Motor neuron (in vitro differentiated cells): ENCODE measurements around the gene OR1M1. TPM values are rescaled to one million over a fixed set of nuclear protein-coding genes. Genes with fewer than 3 reads are reported as not detected.
A peak's percentile ranks its signal among the peaks of the same experiment; 100 is the strongest.
"Not testable (repeated sequence)": the region's sequence is repeated elsewhere in the genome, so short reads cannot be mapped to it uniquely, and the experiment has no call there.

ENCODE experiments used
- ATAC-seq, 8 experiments: fragments of 200-7000 bp; cut with Tn5 transposase; replicated peaks in 6 of 8; 2 replicates each; pipeline ENCODE4 v1.8.0; 2021; ENCODE audit warnings: mild to moderate bottlenecking in 8 of 8, moderate library complexity in 8 of 8
- H3K27ac ChIP-seq, 2 donors: fragments of 250-450 bp; sonication (Bioruptor Pico); 2 replicates each; pipeline ENCODE4 v1.9.0; 2021; ENCODE audit warnings: antibody characterized with exemption in 2 of 2, mild to moderate bottlenecking in 2 of 2, moderate library complexity in 1 of 2
- H3K4me1 ChIP-seq, 2 donors: fragments of 250-450 bp; sonication (Bioruptor Pico); replicated peaks in 1 of 2; 2 replicates each; pipeline ENCODE4 v1.6.1; 2021; ENCODE audit warnings: antibody characterized with exemption in 2 of 2, mild to moderate bottlenecking in 2 of 2, moderate library complexity in 1 of 2
- H3K4me3 ChIP-seq, 5 donors: fragments of 250-450 bp; sonication (Bioruptor Pico); 2 replicates each; pipeline ENCODE4 v1.9.0; 2021; ENCODE audit warnings: antibody characterized with exemption in 5 of 5, mild to moderate bottlenecking in 5 of 5, moderate library complexity in 4 of 5
- WGBS, 10 experiments: fragments of 450-650 bp; shearing (Covaris generic); methylation state at CpG; one replicate each; pipeline ENCODE4 v1.0.0; 2022; 5-methylcytosine and 5-hydroxymethylcytosine counted together
- in situ Hi-C, 9 experiments: fragments of 400-800 bp; cut with MboI; loops; one replicate each; pipeline ENCODE4 v1.15.0; 2021; ENCODE audit warnings: low sequenced_read_pairs in 9 of 9, low pct_unique_long_range_greater_than_20kb in 2 of 9; ENCODE audit not compliant: unreplicated experiment in 9 of 9
- total RNA-seq, 8 experiments: library from RNA; unstranded; fragments of 300-600 nt; gene quantifications; 2 replicates each; pipeline versions ENCODE4 v1.2.3 to v1.2.4, GENCODE V29; 2022

OR1M1 gene
- total RNA-seq, 8 experiments from 2014 or later, result 0.15 to 0.76 (median 0.21) TPM; not detected in 4

DNA sequence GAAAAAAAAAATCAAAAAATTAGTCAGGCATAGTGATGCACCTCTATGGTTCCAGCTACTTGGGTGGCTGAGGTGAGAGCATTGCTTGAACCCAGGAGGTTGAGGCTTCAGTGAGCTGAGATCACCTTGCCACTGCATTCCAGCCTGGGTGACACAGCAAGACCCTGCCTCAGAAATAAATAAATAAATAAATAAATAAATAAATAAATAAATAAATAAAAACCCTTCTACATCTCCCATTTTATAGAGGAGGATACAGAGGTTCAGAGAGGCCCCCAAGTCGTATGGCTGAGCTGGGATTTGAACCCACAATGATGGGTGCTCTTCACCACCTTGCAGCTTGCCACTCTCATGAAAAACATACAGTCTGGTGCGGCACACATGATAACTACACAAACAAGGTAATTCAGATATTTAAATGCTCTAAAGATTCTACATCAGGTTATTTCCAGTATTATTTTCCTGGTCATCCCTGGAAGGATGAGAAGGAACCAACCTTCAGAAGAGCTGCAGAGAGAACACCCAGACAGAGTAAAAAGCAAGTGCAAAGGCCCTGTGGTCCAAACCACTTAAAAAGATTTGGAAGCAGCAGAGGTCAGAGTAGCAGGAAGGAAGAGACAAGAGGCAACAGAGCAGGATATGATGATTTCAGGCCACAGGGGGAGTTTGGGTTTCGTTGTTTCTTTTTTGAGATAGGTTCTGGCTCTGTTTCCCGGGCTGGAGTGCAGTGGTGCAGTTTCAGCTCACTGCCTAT, 29.2 kb upstream of the OR1M1 start:
- in situ Hi-C loops, result no loop called here
- WGBS, 10 experiments, result 0 to 90% (median 60%) methylated on average over 1 to 4 of the region's 4 CpGs; no CpG with 5 or more reads in 1 of the 10 experiments

DNA sequence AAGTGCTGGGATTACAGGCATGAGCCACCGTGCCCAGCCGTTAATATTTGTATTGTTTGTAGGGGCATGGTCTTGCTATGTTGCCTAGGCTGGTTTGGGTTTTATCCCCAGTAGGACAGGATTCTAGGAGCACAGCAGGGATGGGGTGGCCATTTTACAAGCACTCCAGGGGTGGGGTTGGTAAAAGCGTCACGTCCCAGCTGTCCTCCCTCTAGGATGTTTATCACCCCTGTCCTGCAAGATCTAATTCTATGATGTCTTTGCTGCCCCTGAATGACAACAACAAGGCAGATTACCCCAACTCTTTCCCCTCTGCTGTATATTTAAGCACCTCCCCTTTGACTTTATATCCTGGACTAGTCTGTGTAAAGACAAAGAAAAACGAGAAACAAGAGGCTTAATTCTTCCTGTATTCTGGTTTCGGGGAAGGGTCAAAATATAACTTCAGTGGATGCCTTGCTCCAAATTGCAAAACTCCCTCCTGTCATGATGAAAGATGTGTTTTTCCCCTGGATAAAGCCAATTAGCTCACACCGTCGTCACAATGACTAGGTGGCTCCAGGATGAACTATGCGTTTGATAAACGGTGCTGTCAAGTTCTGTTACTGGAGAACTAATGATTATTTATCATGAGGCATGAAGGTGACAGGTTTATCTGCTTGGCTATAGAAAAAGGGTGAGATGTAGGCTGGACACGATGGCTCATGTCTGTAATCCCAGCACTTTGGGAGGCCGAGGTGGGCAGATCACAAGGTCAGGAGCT, 27.8 kb upstream of the OR1M1 start:
- WGBS, 10 experiments, result 20 to 54% (median 38%) methylated on average over 2 to 11 of the region's 12 CpGs; no CpG with 5 or more reads in 1 of the 10 experiments
- Histone ChIP-seq H3K27ac (peak overlapping the region in 1 of 2 donors; percentile 38), H3K4me3 (no peak overlapping the region), H3K4me1 (peaks cover 0 to 20% of the 10 kb centered on the region in 2 donors)
- in situ Hi-C loops, result no loop called here
- peak in 5 of 8 experiments; percentile 55 to 76 (median 71) for ATAC-seq

More for the DNA sequence above, 29.2 kb upstream of the OR1M1 start:
- ATAC-seq, result no peak
- Histone ChIP-seq H3K27ac (no peak overlapping the region), H3K4me3 (no peak overlapping the region), H3K4me1 (peaks cover 0 to 20% of the 10 kb centered on the region in 2 donors)

DNA sequence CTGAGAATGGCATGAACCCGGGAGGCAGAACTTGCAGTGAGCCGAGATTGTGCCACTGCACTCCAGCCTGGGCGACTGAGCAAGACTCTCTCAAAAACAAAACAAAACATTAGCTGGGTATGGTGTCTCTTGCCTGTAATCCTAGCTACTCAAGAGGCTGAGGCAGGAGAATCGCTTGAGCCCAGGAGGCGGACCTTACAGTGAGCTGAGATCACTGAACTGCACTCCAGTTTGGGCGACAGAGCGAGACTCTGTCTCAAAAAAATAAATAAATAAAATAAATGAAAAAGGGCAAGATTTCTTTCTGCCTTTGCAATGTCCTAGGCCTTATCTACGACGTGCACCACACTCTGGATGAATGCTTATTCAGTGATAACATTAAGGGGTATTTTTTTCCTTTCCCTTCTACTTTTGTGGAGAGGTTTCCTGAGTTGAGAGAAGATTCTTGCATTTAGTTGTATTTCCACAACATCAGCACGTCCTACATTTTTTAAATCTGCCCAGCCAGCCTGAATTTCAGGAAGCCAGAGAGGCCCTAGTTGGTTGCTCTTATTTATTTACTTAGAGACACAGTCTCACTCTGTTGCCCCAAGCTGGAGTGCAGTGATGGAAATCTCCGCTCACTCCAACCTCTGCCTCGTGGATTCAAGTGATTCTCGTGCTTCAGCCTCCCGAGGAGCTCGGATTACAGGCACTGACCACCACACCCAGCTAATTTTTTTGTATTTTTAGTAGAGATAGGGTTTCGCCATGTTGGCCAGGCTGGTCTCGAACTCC, 26.1 kb upstream of the OR1M1 start:
- ATAC-seq, result no peak
- 14 to 100% (median 54%) methylated on average over 1 to 16 of the region's 17 CpGs; no CpG with 5 or more reads in 2 of the 10 experiments for WGBS, 10 experiments
- Histone ChIP-seq H3K4me3 (no peak overlapping the region), H3K4me1 (peaks cover 0 to 9% of the 10 kb centered on the region in 2 donors), H3K27ac (no peak overlapping the region)
- in situ Hi-C loops, result no loop called here

DNA sequence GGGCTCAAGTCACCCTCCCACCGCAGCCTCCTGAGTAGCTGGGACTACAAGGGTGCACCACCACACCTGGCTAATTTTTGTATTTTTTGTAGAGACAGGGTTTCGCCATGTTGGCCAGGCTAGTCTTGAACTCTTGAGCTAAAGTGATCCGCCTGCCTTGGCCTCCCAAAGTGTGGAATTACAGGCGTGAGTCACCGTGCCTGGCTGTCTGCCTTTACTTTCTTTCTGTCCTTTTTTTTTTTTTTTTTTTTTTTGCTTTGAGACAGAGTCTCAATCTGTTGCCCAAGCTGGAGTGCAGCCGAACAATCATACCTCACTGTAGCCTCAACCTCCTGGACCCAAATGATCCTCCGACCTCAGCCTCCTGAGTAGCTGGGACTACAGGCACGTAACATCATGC, 25.0 kb upstream of the OR1M1 start:
- no peak overlapping the region for H3K27ac ChIP-seq
- WGBS, 10 experiments, result 11 to 97% (median 78%) methylated on average over 1 to 8 of the region's 8 CpGs; no CpG with 5 or more reads in 1 of the 10 experiments
- H3K4me1 ChIP-seq, result peaks cover 0 to 7% of the 10 kb centered on the region in 2 donors
- no peak for ATAC-seq
- H3K4me3 ChIP-seq, result no peak overlapping the region
- in situ Hi-C loops, result no loop called here

DNA sequence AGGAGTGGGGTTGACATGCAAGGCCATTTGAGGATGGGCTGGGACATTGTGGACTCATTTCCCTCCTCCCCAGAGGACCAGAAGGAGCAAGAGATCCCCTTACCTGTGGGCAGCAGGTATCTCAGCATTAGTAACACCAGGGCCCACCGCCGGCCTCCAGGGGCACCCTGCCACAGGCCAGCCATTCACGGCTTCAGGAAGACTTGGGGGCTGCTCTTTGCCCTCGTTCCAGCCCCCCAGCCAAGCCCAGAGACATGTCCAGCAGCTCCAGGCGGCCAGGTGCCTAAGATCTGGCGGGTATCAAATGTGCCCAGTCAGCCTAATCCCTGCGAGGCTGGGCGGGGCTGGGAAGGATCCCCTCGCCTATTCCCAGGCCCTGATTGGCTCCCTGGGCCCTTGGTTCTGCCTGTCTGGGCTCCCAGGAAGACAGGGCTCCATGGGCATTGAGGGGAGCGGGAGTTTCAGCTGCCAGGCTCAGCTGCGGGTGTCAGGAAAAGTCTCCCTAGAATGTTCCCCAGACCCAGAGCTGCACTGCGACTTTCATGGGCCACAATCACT, 21.3 kb upstream of the OR1M1 start:
- 0 to 90% (median 56%) methylated on average over 2 to 8 of the region's 12 CpGs; no CpG with 5 or more reads in 6 of the 10 experiments for WGBS, 10 experiments

DNA sequence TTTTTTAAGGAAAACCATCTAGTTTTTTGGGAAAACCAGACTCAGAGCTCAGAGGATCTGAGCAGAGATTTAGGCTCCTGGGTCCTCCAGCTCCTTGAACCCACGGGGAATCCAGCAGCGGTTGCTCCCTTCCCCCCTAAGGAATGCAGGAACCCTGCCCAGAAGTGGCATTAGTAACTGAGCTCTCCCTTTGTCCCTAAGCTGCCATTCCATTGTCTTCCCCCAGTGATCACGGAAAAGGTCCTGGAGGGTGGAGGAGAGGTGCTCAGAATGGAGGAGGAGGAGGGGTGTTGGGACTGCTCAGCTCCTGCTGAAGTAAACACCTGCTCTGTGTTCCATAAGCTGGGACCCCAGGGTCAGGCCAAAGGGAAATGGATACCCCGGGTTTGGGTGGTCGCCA, 16.8 kb upstream of the OR1M1 start:
- no peak overlapping the region for H3K27ac ChIP-seq
- ATAC-seq, result peak in 1 of 8 experiments; percentile 53
- H3K4me3 ChIP-seq, result no peak overlapping the region
- in situ Hi-C loops, result no loop called here
- H3K4me1 ChIP-seq, result peaks cover 0 to 12% of the 10 kb centered on the region in 2 donors
- WGBS, 10 experiments, result 0 to 33% (median 21%) methylated on average over 1 to 2 of the region's 5 CpGs; no CpG with 5 or more reads in 6 of the 10 experiments

More for the DNA sequence above, 21.3 kb upstream of the OR1M1 start:
- no peak for ATAC-seq
- in situ Hi-C loops, result no loop called here
- Histone ChIP-seq H3K27ac (no peak overlapping the region), H3K4me1 (peaks cover 0 to 7% of the 10 kb centered on the region in 2 donors), H3K4me3 (no peak overlapping the region)

DNA sequence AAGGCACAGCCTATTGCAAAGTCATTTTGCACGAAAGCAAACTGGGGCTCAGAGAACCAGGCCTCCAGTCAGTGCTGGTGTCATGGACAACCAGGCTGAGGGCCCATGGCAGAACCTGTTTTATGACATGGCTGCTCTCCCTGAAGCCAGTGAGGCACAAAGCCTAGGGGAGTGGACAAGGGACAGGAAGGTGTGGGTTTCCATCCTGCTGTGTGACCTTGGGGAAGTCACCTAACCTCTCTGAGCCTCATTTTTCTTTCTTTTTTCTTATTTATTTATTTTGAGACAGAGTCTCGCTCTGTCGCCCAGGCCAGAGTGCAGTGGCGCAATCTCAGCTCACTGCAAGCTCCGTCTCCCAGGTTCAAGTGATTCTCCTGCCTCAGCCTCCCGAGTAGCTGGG, 15.1 kb upstream of the OR1M1 start:
- H3K4me1 ChIP-seq, result peaks cover 0 to 19% of the 10 kb centered on the region in 2 donors
- in situ Hi-C loops, H3K4me3 ChIP-seq, ATAC-seq, H3K27ac ChIP-seq: not testable (repeated sequence)
- WGBS, 10 experiments, result 33 to 97% (median 75%) methylated on average over 1 to 6 of the region's 6 CpGs; no CpG with 5 or more reads in 2 of the 10 experiments

DNA sequence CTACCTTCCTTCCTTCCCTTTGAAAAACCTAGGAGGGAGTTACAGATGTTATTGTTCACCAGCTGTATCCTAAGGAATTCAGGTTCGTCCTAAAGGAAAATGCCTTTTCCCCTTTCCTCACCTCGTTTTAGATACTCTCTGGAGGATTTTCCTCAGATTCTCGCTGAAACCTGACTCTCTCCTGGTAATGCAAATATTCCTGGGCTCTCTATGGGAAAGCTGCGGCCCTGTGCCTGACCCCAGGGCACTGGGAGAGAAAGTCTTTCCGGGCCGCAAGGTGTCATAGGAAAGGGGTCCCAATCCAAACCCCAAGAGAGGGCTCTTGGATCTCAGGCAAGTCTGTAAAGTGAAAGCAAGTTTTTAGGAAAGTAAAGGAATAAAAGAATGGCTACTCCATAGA, 13.1 kb upstream of the OR1M1 start:
- in situ Hi-C loops, result no loop called here
- no peak for ATAC-seq
- 0 to 57% (median 35%) methylated on average over 1 to 6 of the region's 6 CpGs for WGBS, 10 experiments
- Histone ChIP-seq H3K4me1 (peaks cover 0 to 19% of the 10 kb centered on the region in 2 donors), H3K4me3 (no peak overlapping the region), H3K27ac (no peak overlapping the region)

DNA sequence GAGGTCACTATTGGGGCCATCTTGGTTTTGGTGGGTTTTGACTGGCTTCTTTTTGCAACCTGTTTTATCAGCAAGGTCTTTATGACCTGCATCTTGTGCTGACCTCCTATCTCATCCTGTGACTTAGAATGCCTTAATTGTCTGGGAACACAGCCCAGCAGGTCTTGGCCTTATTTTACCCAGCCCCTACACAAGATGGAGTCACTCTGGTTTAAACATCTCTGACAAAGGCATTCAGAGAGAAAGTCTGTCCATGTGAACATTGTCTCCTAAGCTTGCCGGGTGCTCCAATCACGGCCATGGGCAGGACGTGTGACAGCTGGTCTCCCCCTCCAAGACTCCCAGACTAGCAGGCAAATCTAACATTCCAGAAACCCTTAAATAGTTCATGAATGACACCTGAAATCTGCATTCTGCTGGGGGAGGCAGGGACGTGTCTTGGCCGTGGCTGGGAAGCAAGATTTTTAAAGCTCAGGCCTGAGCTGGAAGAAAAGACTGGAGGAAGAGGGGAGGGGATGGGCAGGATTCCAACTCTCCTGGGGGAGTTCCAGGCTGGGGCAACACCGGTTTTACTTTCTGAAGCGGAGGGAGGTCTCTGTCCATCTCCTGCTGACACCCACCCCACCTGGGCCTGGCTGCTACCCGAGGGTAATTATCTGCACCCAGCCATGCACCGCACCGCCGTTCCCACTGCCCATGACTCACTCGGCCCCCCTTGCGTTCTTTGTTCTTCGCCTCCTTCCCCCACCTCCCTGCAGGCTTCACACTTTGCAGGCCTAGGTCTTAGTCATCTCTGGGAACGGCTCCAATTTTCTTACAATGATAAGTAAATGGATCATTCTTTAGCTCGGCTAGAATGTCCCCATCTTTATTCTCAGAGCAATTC, 11.6 kb upstream of the OR1M1 start:
- WGBS, 10 experiments, result 0 to 49% (median 20%) methylated on average over 1 to 7 of the region's 16 CpGs; no CpG with 5 or more reads in 3 of the 10 experiments
- ATAC-seq, result peak; percentile 40 to 98 (median 91)
- Histone ChIP-seq H3K27ac (peak overlapping the region in 1 of 2 donors; percentile 14), H3K4me1 (peaks cover 0 to 13% of the 10 kb centered on the region in 2 donors), H3K4me3 (no peak overlapping the region)
- in situ Hi-C loops, result loop anchor here in 4 of 9 experiments (25.0 kb wide), 2 partner anchors 413 to 438 kb away; partner anchors contain the start of gene NFILZ (in 1 of the 4)

DNA sequence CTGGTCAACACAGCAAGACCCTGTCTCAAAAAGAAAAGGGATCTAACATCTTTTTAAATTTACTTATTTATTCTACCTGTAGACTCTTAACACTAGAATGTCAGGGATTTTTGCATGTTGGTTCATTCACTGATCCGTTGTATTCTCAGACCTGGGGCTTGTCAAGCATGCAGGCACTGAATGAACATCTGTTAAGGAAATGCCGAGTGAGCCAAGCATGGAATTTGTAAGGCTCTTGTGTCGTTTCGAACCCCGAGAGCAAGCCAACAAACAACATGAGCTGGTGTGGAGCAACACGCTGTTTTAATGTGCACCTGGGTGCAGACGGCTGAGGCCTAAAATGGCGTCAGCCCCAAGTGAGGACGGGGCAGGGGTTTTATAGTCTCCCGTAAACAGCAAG, 10.0 kb upstream of the OR1M1 start:
- in situ Hi-C loops, result loop anchor here in 4 of 9 experiments (25.0 kb wide), 2 partner anchors 415 to 440 kb away; partner anchors contain the start of gene NFILZ (in 1 of the 4)
- WGBS, 10 experiments, result 27 to 100% (median 56%) methylated on average over 1 to 6 of the region's 10 CpGs; no CpG with 5 or more reads in 3 of the 10 experiments

DNA sequence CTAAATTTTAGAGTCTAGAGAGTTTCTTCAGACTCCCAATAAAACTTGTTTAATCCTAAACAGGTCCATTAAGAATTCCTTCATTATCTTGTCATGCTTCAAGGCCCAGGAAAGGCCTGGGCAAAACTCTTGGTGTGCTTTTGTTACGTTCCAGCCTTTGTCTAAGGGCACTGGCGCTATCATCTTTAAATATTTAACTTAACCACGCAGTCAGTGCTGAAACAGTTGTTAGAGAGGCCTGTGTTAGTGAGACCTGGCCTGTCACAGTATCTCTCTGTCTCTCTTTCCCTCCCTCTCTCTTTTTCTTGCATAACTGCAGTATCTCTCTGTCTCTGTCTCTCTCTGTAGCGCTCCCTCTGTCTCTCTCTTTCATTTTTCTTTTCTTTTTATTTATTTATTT, 8.2 kb upstream of the OR1M1 start:
- peaks cover 0 to 12% of the 10 kb centered on the region in 2 donors for H3K4me1 ChIP-seq
- in situ Hi-C loops, result loop anchor here in 4 of 9 experiments (25.0 kb wide), 2 partner anchors 416 to 441 kb away; partner anchors contain the start of gene NFILZ (in 1 of the 4)
- 5 to 60% (median 39%) methylated on average over 2 to 4 of the region's 4 CpGs; no CpG with 5 or more reads in 1 of the 10 experiments for WGBS, 10 experiments
- no peak overlapping the region for H3K4me3 ChIP-seq
- no peak for ATAC-seq
- H3K27ac ChIP-seq, result no peak overlapping the region

More for the DNA sequence above, 10.0 kb upstream of the OR1M1 start:
- no peak for ATAC-seq
- H3K4me3 ChIP-seq, result no peak overlapping the region
- H3K4me1 ChIP-seq, result peaks cover 0 to 12% of the 10 kb centered on the region in 2 donors
- H3K27ac ChIP-seq, result no peak overlapping the region
